ENCODE data around the gene PTK6.

PTK6 gene

DNA sequence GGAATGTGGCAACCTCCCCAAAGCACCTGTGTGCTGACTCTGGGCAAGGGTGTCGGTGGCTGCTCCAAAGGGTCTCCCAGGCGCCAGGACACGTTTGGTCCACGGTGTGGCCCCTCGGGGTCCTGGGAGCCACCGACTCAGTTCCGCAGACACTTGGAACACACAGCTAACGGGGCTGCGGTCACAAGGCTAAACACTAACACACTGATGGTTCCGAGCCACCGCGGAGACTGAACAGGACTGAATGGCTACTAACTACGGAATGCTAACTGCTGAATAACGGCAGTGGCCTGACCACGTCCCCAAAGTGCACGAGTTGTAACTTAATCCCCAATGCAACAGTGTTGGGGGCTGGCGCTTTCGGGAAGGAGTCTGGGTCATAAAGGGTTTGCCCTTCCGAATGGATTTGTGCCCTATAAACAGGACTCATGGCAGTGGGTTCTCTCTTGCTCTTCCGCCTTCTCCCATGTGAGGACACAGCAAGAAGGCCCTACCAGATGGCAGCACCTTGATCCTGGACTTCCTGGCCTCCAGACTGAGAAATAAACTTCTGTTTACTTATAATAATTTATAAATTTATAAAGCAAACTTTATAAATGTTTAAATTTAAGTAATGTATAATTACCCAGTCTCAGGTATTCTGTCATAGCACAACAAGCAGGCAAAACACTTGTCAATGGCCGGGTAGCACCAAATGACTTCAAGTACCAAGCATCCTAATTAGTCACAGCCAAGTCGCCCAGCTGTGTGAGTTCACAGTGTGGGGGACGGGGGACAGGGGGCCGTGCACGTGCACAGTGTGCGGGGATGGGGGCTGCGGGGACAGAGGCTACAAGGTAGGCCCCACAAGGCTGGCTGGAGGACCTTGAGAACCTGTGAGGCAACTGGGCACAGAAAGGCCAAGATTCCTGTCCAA is 36.0 kb downstream of the PTK6 start:
- Histone ChIP-seq H3K4me3 (ENCODE audit: low read length) (peak overlapping the region; percentile 51), H3K79me2 (ENCODE audit: control insufficient read depth, low read length) (no peaks in the 10 kb centered on the region), H3K27me3 (ENCODE audit: control insufficient read depth, low read length) (peaks cover 7% of the 10 kb centered on the region; the same call in 1 of the 2 replicates), H3K4me1 (ENCODE audit: control insufficient read depth, low read length) (peaks cover 19% of the 10 kb centered on the region), H3K36me3 (ENCODE audit: control insufficient read depth, low read length) (no peaks in the 10 kb centered on the region), H3K9me3 (ENCODE audit: control insufficient read depth, insufficient read depth, low read length) (no peaks in the 10 kb centered on the region), H3K4me2 (ENCODE audit: low read length) (peak overlapping the region; percentile 67), H4K20me1 (ENCODE audit: control insufficient read depth, insufficient read depth, low read depth, low read length) (peaks cover 9% of the 10 kb centered on the region; the same call in 1 of the 2 replicates), H3K27ac (ENCODE audit: low read depth, low read length) (no peak overlapping the region), H3K9me2 (replicated peaks; ENCODE audit: control insufficient read depth, low read length) (no peaks in the 10 kb centered on the region), H3F3A (ENCODE audit: control insufficient read depth, insufficient read depth) (no peaks in the 10 kb centered on the region; the same call in 1 of the 2 replicates)
- no peak for TF ChIP-seq EZH2phosphoT487 (IDR thresholded peaks at IDR 0.05; ENCODE audit: borderline replicate concordance, low read length)
- TF ChIP-seq CTCF (IDR thresholded peaks at IDR 0.05; ENCODE audit: low read depth, low read length, poor library complexity, severe bottlenecking) = no peak

DNA sequence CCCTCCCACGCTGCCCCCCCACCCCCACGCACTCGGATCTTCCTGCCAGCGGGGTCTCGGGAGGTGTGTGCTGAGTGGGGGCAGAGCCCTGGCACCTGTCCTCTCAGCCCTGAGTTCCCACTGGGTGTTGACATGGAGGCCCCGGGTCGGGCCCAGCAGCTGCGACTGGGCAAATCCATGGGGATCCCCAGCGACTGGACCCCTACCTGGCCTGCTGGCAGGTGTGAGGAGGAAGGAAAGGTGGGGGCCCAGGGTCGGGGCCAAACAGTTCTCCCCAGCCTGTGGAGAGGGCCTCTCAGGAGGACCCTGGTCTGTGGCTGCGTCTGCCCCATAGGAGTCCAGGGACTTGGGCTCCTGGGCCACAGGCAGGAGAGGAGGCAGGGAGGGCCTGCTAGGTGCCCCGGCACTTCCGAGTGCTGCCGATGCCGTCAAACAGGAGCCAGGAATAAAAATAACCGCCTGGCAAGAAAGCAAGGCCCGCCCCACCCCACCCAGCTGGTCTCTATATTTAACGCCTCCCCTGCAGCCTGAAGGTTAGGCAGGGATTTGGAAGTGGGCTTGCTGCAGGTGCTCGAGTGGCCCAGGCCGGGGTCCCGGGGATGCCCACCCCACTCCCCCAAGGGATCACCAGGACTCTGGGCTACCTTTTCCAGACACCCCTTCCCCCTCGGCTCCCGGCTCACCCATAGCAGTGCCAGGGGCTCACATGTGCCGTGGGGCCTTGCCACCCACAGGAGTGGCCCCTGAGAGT is 36.9 kb downstream of the PTK6 start:
- H3K9me3 ChIP-seq (ENCODE audit: control insufficient read depth, insufficient read depth, low read length) = no peaks in the 10 kb centered on the region
- H3K4me3 ChIP-seq (ENCODE audit: low read length) = no peak overlapping the region
- no peaks in the 10 kb centered on the region for H3K79me2 ChIP-seq (ENCODE audit: control insufficient read depth, low read length)
- H3K4me1 ChIP-seq (ENCODE audit: control insufficient read depth, low read length) = peaks cover 20% of the 10 kb centered on the region
- no peaks in the 10 kb centered on the region for H3K36me3 ChIP-seq (ENCODE audit: control insufficient read depth, low read length)
- H3K4me2 ChIP-seq (ENCODE audit: low read length) = no peak overlapping the region
- peaks cover 9% of the 10 kb centered on the region; the same call in 1 of the 2 replicates for H4K20me1 ChIP-seq (ENCODE audit: control insufficient read depth, insufficient read depth, low read depth, low read length)
- peaks cover 7% of the 10 kb centered on the region; the same call in 1 of the 2 replicates for H3K27me3 ChIP-seq (ENCODE audit: control insufficient read depth, low read length)
- H3K9me2 ChIP-seq (replicated peaks; ENCODE audit: control insufficient read depth, low read length) = no peaks in the 10 kb centered on the region
- H3K27ac ChIP-seq (ENCODE audit: low read depth, low read length) = no peak overlapping the region
- H3F3A ChIP-seq (ENCODE audit: control insufficient read depth, insufficient read depth) = no peaks in the 10 kb centered on the region; the same call in 1 of the 2 replicates
- TF ChIP-seq CTCF (IDR thresholded peaks at IDR 0.05; ENCODE audit: low read depth, low read length, poor library complexity, severe bottlenecking) (no peak), EZH2phosphoT487 (IDR thresholded peaks at IDR 0.05; ENCODE audit: borderline replicate concordance, low read length) (no peak)

DNA sequence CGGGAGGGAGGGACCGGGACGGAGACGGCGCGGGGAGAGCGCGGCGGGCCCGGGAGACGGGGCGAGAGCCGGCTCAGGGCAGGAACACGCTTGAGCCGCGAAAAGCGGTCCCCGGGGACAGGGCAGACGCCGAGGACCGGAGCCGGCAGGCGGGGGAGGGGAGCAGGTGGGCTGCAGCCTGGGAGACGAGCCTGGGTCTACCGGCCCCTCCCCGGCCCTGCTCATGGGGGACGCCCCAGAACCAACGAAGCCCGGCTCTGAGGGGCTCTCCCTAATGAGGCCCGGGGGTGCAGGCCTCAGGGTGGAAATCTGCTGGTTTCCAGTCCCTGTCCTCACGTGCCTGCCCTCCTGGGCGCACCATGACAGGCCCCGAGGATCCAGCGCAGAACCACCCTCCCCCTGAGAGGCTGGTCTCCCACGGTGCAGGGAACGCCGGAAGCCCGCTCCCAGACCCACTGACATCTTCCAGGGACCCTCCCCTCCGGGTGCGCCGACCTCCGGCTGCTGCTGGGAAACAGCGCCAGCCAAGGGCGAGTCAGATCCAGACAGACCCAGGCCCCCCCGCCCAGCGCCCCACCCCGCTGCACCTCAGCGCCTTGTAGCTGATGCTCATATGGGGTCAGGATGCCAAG is 37.7 kb downstream of the PTK6 start:
- Histone ChIP-seq H3K9me2 (replicated peaks; ENCODE audit: control insufficient read depth, low read length) (no peaks in the 10 kb centered on the region), H4K20me1 (ENCODE audit: control insufficient read depth, insufficient read depth, low read depth, low read length) (peaks cover 9% of the 10 kb centered on the region; the same call in 1 of the 2 replicates), H3K36me3 (ENCODE audit: control insufficient read depth, low read length) (no peaks in the 10 kb centered on the region), H3K27me3 (ENCODE audit: control insufficient read depth, low read length) (peaks cover 7% of the 10 kb centered on the region; the same call in 1 of the 2 replicates), H3K4me2 (ENCODE audit: low read length) (no peak overlapping the region; the same call in 1 of the 2 replicates), H3K79me2 (ENCODE audit: control insufficient read depth, low read length) (no peaks in the 10 kb centered on the region), H3K27ac (ENCODE audit: low read depth, low read length) (no peak overlapping the region), H3F3A (ENCODE audit: control insufficient read depth, insufficient read depth) (no peaks in the 10 kb centered on the region; the same call in 1 of the 2 replicates), H3K4me1 (ENCODE audit: control insufficient read depth, low read length) (peaks cover 20% of the 10 kb centered on the region), H3K9me3 (ENCODE audit: control insufficient read depth, insufficient read depth, low read length) (no peaks in the 10 kb centered on the region), H3K4me3 (ENCODE audit: low read length) (no peak overlapping the region)
- TF ChIP-seq CTCF (IDR thresholded peaks at IDR 0.05; ENCODE audit: low read depth, low read length, poor library complexity, severe bottlenecking) (no peak), EZH2phosphoT487 (IDR thresholded peaks at IDR 0.05; ENCODE audit: borderline replicate concordance, low read length) (no peak)
